K562 (cell line): ENCODE measurements around the gene RTL10. TPM values are rescaled to one million over a fixed set of nuclear protein-coding genes. Genes with fewer than 3 reads are reported as not detected.

Source experiments
- ATAC-seq: fragments of 200-7000 bp; cut with Tn5 transposase; 3 replicates; pipeline ENCODE4 v1.9.1; 2020; ENCODE audit warnings: moderate library complexity
- BruUV-seq: library from RNA; stranded (reverse); fragments of 400-500 nt; replicated peaks from 2 replicates; lab custom pipeline; 2021; lab: Mats Ljungman, UMichigan
- CTCF ChIA-PET: fragments of 300-600 bp; formaldehyde crosslinking; extraction: SDS; loops from one replicate; lab custom pipeline; 2021; ENCODE audit warnings: low intra/inter-chr PET ratio; lab: Yijun Ruan, JAX
- POLR2A ChIA-PET: fragments of 300-600, 350-650 bp; sonication (Branson Sonifier 250); formaldehyde crosslinking; extraction: SDS; loops from one replicate; lab custom pipeline; 2021; ENCODE audit warnings: antibody characterized with exemption, inconsistent platforms; lab: Yijun Ruan, JAX
- DNase-seq, 4 experiments: peaks; one replicate each; pipeline versions ENCODE4 v3.0.0 to v3.0.0-alpha.2; 2011 to 2018; ENCODE audit warnings: low spot score in 3 of 4, mixed read lengths in 3 of 4; ENCODE audit errors: extremely low read depth in 1 of 4
- FAIRE-seq: peaks from 2 replicates; lab custom pipeline; 2011; peaks lifted over from hg19 to GRCh38; lab: Jason Lieb, UNC
- H2AFZ ChIP-seq: 2 replicates; pipeline ENCODE4 v1.6.0; 2011; ENCODE audit warnings: low read depth, low read length, control low read depth, inconsistent platforms
- H3K27ac ChIP-seq: fragments of 200-600 bp; 3 replicates; pipeline ENCODE4 v1.8.0; 2011; ENCODE audit warnings: low read depth, mild to moderate bottlenecking, control low read depth, inconsistent platforms, low read length, moderate library complexity, mixed read lengths; ENCODE audit errors: extremely low read depth
- H3K27me3 ChIP-seq, 2 experiments: fragments of 300-600 bp in 1 of 2; 2 replicates in 1 of 2; 3 replicates in 1 of 2; pipeline versions ENCODE4 v1.6.0 to v1.8.0; 2011; ENCODE audit warnings: inconsistent platforms in 2 of 2, low read length in 2 of 2, mild to moderate bottlenecking in 1 of 2, mixed read lengths in 1 of 2, moderate library complexity in 1 of 2; ENCODE audit not compliant: control insufficient read depth in 2 of 2, insufficient read depth in 2 of 2
- H3K36me3 ChIP-seq: fragments of 300-600 bp; 3 replicates; pipeline ENCODE4 v1.8.0; 2011; ENCODE audit warnings: mild to moderate bottlenecking, low read length, inconsistent platforms; ENCODE audit not compliant: control insufficient read depth, insufficient read depth
- H3K4me1 ChIP-seq, 2 experiments: fragments of 200-600 bp in 1 of 2; replicated peaks in 1 of 2; 2 replicates in 1 of 2; 3 replicates in 1 of 2; pipeline versions ENCODE4 v1.5.1 to v1.8.0; 2011; ENCODE audit warnings: inconsistent platforms in 2 of 2, low read length in 2 of 2, mild to moderate bottlenecking in 1 of 2, mixed read lengths in 1 of 2, moderate library complexity in 1 of 2; ENCODE audit not compliant: control insufficient read depth in 2 of 2, insufficient read depth in 2 of 2
- H3K4me2 ChIP-seq: 2 replicates; pipeline ENCODE4 v1.6.1; 2011; ENCODE audit warnings: low read length, control low read depth, inconsistent platforms, mixed read lengths; ENCODE audit not compliant: insufficient read depth
- H3K4me3 ChIP-seq: fragments of 200-600 bp; sonication (generic), shearing (Covaris generic); 2 replicates; pipeline ENCODE4 v1.5.1; 2016; ENCODE audit warnings: control low read depth, inconsistent platforms
- H3K79me2 ChIP-seq: fragments of 200-600 bp; 3 replicates; pipeline ENCODE4 v1.8.0; 2011; ENCODE audit warnings: low read length, inconsistent platforms; ENCODE audit not compliant: control insufficient read depth, insufficient read depth
- H3K9ac ChIP-seq, 2 experiments: 2 replicates each; pipeline versions ENCODE4 v1.6.0 to v1.6.1; 2011; ENCODE audit warnings: low read depth in 2 of 2, low read length in 2 of 2, control low read depth in 1 of 2, inconsistent platforms in 1 of 2, mild to moderate bottlenecking in 1 of 2, mixed read lengths in 1 of 2; ENCODE audit not compliant: insufficient read depth in 1 of 2
- H3K9me1 ChIP-seq: one replicate; pipeline ENCODE4 v1.6.0; 2011; ENCODE audit warnings: inconsistent platforms, mild to moderate bottlenecking, low read length, moderate library complexity; ENCODE audit not compliant: control insufficient read depth, insufficient read depth
- H3K9me3 ChIP-seq: replicated peaks from 2 replicates; pipeline ENCODE4 v1.5.1; 2011; ENCODE audit warnings: low read depth, low read length, inconsistent platforms; ENCODE audit not compliant: control insufficient read depth, insufficient read depth
- H4K20me1 ChIP-seq: replicated peaks from 2 replicates; pipeline ENCODE4 v1.6.1; 2011; ENCODE audit warnings: low read length, inconsistent platforms, mixed read lengths; ENCODE audit not compliant: control insufficient read depth, insufficient read depth
- MEIS2 ChIP-seq: fragments of 450-650 bp; IDR thresholded peaks from 2 replicates; pipeline ENCODE4 v1.6.1; 2014; ENCODE audit warnings: mild to moderate bottlenecking; ENCODE audit not compliant: partially characterized antibody
- RBM39 ChIP-seq: fragments of 200-400 bp; formaldehyde crosslinking; optimal IDR thresholded peaks from 2 replicates; pipeline ENCODE3; 2018; ENCODE audit warnings: low read depth, low read length
- WGBS: fragments of 100-300 bp; shearing (Covaris generic); methylation state at CpG from one replicate; pipeline ENCODE4 v1.1.6; 2016; ENCODE audit warnings: low coverage, mixed read lengths; ENCODE audit not compliant: insufficient coverage; ENCODE audit errors: missing lambda C conversion rate; 5-methylcytosine and 5-hydroxymethylcytosine counted together
- in situ Hi-C: fragments of 300-500 bp; cut with MboI; formaldehyde crosslinking; loops from 4 replicates; pipeline ENCODE4 v1.15.0; 2018; ENCODE audit warnings: inconsistent platforms, mixed read lengths
- intact Hi-C: fragments of 100-400 bp; cut with micrococcal nuclease; formaldehyde crosslinking; loops from 2 replicates; pipeline ENCODE4 v1.14.2; 2022
- polyA plus RNA-seq, 8 experiments: library from polyadenylated mRNA; depleted of rRNA in 4 of 8; stranded (reverse) in 5 of 8; unstranded in 3 of 8; fragments of >200 nt; fragmentation: Nextera tagmentation in 2 of 8; fragmentation: Illumina TruSeq in 1 of 8; extraction: Ambion mirVana in 2 of 8; extraction: Trizol in 1 of 8; gene quantifications; 2 replicates each; pipeline versions ENCODE4 v1.2.1 to v1.2.3, GENCODE V29; 2011 to 2014; ENCODE audit warnings: inconsistent platforms in 1 of 8, missing spikeins in 1 of 8
- total RNA-seq, 7 experiments: library from RNA; depleted of rRNA in 6 of 7; stranded (reverse); fragments of >200 nt in 6 of 7; fragmentation: Illumina TruSeq in 2 of 7; extraction: Trizol in 2 of 7; gene quantifications; 2 replicates each; pipeline versions ENCODE4 v1.2.1 to v1.2.3, GENCODE V29; 2011 to 2021; ENCODE audit warnings: low replicate concordance in 1 of 7
- TF ChIP-seq, protein P1 (sequence below), 2 experiments: fragments of 450-650 bp in 1 of 2; sonication (generic) in 1 of 2; formaldehyde crosslinking in 1 of 2; IDR thresholded peaks; 2 replicates each; pipeline versions ENCODE4 v1.7.1 to v1.9.0; 2016 to 2022; ENCODE audit warnings: inconsistent platforms in 1 of 2, mild to moderate bottlenecking in 1 of 2, missing genetic modification reagents in 1 of 2

Gene RTL10
- total and polyA plus RNA-seq, 9 of the 15 experiments (the other 6 are each of a cell fraction or from before 2014, with no cell fraction given) = 19.8 to 75.5 (median 32.5) TPM

DNA sequence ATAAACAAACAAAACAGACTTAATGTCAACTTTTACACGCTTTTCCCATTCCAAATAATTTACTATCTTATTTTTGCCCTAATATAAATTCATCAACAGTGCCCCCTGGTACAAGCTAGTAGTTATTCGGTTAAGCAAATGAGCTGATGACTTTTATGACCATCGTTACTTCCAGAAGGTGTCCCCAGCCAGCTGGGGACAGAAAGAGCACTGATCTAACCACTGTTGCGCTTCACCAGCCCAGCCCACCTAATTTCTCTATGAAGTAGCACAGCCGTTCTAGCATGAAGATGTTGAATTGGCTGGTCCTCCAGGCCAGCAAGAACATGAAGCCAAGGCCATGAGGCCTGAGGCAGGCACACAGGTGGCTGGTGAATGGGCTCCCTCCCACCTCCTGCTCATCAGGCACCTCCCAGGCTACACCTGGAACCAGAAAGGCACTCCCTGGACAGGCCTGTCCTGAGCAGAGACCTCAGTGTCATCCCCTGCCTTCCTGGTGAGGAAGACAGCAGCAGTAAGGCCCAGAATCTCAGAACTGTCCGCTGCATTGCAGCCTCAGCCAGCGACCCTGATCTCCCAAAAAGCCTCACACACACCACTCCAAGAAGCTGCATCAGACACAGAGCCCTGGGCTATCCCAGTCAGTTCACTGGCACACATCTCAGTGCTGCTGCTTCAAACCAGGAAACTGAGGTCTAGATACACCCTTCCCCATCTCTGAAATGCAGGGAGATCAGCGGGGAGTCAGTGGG is 12.9 kb downstream of the RTL10 start (continued):
- TF ChIP-seq RBM39 = peak; percentile 22

DNA sequence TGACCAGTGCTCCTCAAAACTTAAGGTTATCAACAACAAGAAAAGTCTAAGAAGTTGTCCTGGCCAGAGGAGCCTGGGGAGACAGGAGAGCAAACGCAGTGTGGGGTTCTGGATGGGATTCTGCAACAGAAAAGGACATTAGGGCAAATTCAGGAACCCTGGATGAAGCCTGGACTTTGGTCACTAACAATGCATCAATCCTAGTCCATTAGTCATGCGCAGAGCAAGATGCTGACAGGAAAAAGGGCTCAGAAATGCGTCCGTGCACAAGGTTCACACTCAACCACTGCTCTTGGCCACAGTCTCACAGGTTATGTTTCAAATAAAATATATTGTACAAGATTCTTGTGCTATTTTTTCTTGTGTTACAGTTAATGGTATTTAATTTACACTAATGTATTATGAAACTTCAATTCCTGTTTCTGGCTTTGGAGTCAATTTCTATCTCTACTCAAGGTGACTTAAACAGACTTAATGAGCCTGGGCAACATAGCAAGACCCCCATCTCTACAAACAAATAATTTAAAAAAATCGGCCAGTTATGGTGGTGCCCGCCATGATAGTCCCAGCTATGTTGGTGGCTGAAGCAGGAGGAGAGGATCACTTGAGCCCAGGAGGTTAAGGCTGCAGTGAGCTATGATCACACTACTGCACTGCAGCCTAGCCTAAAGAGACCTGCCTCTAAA is 13.6 kb downstream of the RTL10 start:
- no peak overlapping the region for H2AFZ ChIP-seq
- peaks cover 4% of the 10 kb centered on the region for H3K9me1 ChIP-seq
- no TSS peak for BruUV-seq
- H3K36me3 ChIP-seq = no peaks in the 10 kb centered on the region
- H3K4me3 ChIP-seq = no peak overlapping the region
- ATAC-seq (no peak), DNase-seq (no peak), FAIRE-seq (no peak)
- no peak overlapping the region for H3K9ac ChIP-seq
- intact Hi-C loops = no loop called here
- 47% methylated on average over 6 of the region's 6 CpGs for WGBS
- H3K27me3 ChIP-seq = no peaks in the 10 kb centered on the region
- ChIA-PET CTCF (interaction anchor here (0.6 to 0.7 kb wide), 2 partner anchors 68 to 1121 kb away, joined by 3 to 4 read pairs; no protein-coding TSS in a partner anchor), POLR2A (interaction anchor here (0.9 to 13.6 kb wide), 6 partner anchors 10 to 85 kb away, joined by 3 to 247 read pairs (median 30); partner anchors contain the start of genes GNB1L and RTL10)
- H3K4me2 ChIP-seq = no peak overlapping the region
- no peaks in the 10 kb centered on the region for H3K79me2 ChIP-seq
- no peaks in the 10 kb centered on the region for H3K9me3 ChIP-seq
- in situ Hi-C loops = no loop called here
- H4K20me1 ChIP-seq = peaks cover 35% of the 10 kb centered on the region
- H3K4me1 ChIP-seq = peaks cover 0 to 35% of the 10 kb centered on the region in 2 experiments; a peak in 2 of 5 replicates
- no peak overlapping the region for H3K27ac ChIP-seq
- TF ChIP-seq, protein P1, sequence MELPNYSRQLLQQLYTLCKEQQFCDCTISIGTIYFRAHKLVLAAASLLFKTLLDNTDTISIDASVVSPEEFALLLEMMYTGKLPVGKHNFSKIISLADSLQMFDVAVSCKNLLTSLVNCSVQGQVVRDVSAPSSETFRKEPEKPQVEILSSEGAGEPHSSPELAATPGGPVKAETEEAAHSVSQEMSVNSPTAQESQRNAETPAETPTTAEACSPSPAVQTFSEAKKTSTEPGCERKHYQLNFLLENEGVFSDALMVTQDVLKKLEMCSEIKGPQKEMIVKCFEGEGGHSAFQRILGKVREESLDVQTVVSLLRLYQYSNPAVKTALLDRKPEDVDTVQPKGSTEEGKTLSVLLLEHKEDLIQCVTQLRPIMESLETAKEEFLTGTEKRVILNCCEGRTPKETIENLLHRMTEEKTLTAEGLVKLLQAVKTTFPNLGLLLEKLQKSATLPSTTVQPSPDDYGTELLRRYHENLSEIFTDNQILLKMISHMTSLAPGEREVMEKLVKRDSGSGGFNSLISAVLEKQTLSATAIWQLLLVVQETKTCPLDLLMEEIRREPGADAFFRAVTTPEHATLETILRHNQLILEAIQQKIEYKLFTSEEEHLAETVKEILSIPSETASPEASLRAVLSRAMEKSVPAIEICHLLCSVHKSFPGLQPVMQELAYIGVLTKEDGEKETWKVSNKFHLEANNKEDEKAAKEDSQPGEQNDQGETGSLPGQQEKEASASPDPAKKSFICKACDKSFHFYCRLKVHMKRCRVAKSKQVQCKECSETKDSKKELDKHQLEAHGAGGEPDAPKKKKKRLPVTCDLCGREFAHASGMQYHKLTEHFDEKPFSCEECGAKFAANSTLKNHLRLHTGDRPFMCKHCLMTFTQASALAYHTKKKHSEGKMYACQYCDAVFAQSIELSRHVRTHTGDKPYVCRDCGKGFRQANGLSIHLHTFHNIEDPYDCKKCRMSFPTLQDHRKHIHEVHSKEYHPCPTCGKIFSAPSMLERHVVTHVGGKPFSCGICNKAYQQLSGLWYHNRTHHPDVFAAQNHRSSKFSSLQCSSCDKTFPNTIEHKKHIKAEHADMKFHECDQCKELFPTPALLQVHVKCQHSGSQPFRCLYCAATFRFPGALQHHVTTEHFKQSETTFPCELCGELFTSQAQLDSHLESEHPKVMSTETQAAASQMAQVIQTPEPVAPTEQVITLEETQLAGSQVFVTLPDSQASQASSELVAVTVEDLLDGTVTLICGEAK (IDR thresholded peaks at IDR 0.05) = no peak
- TF ChIP-seq, protein P1 (CRISPR knock-in tag; IDR thresholded peaks at IDR 0.05) = peak; percentile 50; the same call in 1 of the 2 replicates
- TF ChIP-seq MEIS2 = peak; percentile 16
